HG03196 (cell line): ENCODE results near the gene NCAPH2.

ENCODE experiments used
- ATAC-seq: cut with Tn5 transposase; IDR thresholded peaks from one replicate; pipeline ENCODE4 v1.9.1; 2021; ENCODE audit not compliant: unreplicated experiment

Gene NCAPH2

DNA sequence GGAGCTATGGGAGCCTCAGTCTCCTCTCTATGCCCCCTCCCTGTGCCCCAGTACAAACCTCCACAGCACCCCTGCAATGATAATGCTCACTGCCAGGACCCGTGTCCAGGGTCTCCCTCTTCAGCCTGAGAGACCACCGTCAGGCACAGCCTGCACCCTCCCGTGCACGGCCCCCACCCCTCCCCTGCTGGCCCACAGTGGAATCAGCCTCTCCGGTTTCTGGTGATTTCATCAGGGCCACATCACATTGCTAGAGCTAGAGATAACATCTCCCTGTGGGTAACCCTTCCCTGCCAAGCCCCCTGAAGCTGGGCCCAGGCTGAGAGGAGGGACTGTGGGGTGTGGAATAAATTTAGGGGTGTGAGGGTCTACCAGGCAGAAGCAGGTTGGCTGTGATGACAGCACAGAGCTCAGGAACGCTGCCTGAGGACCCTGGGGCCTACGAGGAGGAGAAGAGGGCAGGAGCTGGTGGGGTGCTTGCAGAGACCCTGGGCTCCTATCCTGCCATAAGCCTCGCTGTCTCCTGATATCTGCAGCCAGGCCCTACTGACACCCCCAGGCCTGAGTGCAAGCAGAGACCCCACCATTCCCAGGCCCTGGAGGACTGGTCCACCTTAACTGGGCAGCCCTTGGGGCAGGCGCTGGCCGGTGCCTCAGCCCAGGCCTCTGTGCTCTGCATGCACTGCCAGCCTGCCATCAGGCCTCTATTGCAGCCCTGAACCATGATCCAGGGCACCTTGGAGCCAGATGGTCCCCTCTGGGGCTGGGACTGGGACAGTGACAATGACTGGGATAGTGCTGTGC is 37.7 kb downstream of the NCAPH2 start, which contains the start of gene KLHDC7B:
KLHDC7B (plus strand) TSS at position 378 of the 804 bp plus-strand sequence; CDS start at position 723, 345 bp downstream.
- no peak for ATAC-seq

DNA sequence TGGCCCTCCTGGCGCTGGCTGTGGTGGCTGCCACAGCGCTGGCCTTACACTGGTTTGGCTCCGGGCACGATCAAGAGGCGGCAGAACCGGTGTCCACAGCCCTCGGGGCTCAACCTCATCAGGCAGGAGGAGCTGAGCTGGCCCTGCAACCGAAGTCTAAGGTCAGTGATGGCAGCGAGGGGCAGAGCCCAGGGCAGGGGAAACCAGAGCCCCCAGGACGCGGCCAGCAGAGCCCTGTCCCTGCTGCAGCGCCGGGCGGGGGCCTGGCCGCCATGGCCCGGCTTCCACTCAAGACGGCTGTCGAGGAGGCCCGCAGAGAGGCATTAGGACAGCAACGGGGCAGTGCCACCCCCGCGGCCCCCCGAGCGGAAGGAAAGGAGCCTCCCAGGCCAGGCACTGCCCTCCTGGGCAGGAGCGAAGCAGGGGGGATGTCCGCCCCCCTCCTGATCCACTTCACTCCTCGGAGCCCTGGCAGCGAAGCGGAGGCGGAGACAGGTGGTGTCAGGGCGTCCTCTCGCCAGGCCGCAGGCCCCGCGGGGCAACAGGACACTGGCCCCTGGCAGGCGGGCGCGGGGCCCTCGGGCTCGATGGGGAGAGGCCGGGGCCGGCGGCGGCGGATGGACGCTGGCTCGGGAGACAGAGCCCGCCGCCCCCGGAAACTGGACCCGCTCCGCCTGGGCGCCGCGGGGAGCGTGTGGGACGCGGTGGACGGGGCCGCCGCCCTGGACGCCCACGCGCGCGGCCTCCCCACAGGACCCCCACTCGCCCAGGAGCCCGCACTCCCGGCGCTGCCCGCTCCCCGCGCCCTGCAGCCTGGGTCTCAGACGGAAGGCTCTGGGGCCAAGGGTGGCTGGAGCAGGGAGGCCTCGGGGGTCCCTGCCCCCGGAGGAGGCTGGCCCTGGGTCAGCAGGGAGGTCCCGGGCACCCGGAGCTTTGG is 38.6 kb downstream of the NCAPH2 start:
- ATAC-seq: no peak

DNA sequence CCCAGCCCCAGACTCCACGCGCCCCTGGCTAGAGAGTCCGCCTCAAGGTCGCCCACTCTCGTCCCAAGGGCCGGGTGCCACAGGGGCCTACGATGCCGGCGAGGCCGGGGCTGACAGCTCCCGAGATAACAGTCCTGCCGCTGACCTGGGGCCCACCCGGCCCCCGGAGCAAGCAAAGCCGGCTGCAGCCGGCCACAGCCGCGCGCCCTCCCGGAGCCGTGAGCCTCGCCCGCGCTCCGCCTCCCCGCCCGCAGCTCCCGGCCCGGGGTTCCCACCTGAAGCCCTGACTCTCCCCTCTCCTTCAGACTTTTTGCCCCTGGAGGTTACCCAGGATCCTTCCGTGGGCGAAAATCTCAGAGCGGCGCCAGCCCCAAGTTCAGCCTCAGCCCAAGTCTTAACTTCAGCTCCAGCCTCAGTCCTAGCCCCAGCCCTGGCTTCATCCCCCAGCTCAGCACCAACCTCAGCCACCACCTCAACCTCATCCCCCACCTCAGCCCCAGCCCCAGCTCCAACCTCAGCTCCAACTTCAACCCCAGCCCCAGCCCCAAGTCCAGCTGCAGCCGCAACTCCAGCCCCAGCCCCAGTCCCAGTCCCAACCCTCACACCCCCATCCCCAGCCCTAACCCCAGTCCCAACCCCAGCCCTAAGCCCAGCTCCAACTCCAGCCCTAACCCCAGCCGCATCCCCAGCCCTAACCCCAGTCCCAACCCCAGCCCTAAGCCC is 39.4 kb downstream of the NCAPH2 start:
- no peak for ATAC-seq

DNA sequence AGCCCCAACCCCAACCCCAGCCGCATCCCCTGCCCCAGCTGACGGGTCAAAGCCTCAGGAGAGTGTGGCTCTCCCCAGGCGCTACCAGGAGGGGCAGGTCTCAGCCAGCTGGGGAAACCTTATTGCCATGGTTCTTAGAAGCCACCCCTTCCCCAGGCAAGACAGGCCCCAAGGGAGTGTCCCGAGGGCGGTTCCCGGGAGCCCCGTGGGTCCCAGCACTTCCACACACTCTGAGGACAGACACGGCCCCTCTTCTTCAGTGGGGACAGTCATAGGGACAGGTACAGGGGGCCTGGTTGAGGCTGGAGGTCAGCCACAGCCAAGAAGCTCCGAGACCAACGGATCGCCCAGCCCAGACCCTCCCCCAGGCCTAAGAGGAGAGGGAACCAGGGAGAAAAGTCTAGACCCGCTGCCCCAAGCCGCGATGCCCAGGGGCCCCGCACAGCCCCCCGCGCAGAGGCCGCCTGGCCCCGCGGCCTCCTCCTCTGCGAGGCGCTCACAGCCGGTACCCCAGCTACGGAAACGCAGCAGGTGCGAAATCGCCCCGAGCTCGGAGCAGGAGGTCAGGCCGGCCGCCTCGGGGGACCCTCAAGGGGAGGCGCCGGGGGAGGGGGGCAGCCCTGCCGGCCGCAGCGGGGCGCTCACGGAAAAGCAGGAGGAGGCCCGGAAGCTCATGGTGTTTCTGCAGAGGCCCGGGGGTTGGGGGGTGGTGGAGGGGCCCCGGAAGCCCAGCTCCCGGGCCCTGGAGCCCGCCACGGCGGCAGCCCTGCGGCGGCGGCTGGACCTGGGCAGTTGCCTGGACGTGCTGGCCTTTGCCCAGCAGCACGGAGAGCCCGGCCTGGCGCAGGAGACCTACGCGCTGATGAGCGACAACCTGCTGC is 40.3 kb downstream of the NCAPH2 start:
- ATAC-seq: no peak

DNA sequence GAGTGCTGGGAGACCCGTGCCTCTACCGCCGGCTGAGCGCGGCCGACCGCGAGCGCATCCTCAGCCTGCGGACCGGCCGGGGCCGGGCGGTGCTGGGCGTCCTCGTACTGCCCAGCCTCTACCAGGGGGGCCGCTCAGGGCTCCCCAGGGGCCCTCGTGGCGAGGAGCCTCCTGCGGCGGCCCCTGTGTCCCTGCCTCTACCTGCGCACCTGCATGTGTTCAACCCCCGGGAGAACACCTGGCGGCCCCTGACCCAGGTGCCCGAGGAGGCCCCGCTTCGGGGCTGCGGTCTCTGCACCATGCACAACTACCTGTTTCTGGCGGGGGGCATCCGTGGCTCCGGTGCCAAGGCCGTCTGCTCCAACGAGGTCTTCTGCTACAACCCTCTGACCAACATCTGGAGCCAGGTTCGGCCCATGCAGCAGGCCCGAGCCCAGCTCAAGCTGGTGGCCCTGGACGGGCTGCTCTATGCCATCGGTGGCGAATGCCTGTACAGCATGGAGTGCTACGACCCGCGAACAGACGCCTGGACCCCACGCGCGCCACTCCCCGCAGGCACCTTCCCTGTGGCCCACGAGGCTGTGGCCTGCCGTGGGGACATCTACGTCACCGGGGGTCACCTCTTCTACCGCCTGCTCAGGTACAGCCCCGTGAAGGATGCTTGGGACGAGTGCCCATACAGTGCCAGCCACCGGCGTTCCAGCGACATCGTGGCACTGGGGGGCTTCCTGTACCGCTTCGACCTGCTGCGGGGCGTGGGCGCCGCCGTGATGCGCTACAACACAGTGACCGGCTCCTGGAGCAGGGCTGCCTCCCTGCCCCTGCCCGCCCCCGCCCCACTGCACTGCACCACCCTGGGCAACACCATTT is 41.1 kb downstream of the NCAPH2 start:
- no peak for ATAC-seq

DNA sequence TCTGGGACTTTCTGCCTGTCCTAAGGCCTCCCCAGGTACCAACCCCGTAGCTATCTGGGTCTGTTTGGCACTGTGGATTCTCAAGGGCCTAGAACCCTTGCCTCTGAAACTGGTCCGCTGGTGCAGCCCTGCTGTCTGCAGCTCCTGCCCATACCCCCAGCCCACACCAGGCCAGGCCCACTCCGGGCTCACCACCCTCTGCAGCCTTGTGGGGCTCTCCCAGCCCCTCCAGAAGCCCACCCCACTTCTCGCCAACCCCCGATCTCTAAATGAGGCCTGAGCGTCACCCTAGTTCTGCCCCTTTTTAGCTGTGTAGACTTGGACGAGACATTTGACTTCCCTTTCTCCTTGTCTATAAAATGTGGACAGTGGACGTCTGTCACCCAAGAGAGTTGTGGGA is 42.4 kb downstream of the NCAPH2 start:
- ATAC-seq: no peak

DNA sequence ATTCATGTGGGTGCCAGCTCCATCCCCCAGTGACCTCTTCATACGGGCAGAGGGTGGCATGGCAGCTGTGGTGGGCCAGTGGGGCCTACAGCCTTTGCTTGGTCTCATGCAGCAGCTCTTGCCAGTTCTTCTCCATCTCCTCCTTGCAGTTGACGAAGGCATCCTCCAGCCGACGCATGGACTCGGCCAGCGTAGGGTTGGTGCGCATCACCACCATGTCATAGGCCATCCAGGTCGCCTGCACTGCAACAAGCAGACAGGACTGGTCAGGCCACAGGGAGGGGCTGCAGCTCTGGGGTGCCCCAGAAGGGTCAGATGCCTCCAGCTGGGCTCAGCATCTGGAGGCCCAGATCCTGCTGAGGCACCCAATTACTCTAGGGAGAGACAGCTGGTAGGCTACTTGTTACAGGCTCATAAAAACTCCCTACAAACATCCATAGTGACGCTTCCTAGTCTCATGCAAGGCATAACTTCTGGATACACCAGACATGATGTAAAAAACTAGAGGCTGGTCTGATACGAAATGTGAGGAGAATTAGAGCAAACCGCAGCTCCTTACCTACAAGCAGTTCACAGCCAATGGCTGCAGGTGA is 43.2 kb downstream of the NCAPH2 start:
- ATAC-seq: no peak

DNA sequence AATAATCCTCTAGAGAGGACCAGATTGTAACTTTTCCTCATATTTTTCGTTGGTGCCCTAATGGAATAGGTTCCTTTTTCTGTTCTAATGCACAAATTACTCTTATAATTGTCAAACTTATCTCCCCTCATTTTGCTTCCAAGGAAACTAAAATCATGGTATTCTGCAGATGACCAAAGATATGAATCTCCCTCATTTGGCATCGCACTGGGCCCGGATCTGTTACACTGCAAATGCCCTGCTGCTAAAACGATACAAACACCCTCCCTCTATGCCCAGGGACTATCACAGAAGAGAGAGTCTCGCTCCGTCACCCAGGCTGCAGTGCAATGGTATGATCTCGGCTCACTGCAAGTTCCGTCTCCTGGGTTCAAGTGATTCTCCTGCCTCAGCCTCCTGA is 45.3 kb downstream of the NCAPH2 start:
- no peak for ATAC-seq

DNA sequence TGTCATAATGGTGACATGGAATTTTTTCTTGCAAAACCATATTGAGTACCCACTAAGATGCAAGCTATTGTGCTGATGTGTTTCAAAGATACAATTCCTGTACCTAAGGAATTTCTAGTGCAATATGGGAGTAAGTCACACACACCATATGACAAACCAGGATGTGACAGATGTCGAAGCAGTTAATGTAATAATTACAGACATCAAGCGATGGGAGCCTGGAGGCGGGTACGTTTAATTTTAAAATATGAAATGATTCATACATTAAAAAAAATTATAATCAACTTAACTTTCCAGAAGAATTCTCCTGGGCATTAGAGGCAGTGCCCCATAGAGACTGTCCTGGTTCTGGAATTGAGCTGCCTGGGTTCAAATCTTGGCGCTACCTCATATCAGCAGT is 48.7 kb downstream of the NCAPH2 start:
- no peak for ATAC-seq

DNA sequence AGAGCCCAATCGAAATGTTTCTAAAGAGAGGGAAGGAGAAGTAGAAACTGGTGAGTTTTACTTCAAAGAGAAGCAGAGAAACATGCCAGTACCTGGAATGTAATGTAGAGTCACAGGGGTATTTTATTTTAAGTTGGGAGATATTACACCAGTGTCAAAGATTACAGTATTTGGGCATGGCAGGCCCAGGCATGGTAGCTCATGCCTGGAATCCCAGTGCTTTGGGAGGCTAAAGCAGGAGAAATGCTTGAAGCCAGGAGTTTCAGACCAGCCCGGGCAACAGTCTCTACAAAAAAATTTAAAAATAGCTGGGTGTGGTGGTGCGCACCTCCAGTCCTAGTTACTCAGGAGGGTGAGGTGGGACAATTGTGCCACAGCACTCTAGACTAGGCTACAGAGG is 52.0 kb downstream of the NCAPH2 start:
- ATAC-seq: no peak

DNA sequence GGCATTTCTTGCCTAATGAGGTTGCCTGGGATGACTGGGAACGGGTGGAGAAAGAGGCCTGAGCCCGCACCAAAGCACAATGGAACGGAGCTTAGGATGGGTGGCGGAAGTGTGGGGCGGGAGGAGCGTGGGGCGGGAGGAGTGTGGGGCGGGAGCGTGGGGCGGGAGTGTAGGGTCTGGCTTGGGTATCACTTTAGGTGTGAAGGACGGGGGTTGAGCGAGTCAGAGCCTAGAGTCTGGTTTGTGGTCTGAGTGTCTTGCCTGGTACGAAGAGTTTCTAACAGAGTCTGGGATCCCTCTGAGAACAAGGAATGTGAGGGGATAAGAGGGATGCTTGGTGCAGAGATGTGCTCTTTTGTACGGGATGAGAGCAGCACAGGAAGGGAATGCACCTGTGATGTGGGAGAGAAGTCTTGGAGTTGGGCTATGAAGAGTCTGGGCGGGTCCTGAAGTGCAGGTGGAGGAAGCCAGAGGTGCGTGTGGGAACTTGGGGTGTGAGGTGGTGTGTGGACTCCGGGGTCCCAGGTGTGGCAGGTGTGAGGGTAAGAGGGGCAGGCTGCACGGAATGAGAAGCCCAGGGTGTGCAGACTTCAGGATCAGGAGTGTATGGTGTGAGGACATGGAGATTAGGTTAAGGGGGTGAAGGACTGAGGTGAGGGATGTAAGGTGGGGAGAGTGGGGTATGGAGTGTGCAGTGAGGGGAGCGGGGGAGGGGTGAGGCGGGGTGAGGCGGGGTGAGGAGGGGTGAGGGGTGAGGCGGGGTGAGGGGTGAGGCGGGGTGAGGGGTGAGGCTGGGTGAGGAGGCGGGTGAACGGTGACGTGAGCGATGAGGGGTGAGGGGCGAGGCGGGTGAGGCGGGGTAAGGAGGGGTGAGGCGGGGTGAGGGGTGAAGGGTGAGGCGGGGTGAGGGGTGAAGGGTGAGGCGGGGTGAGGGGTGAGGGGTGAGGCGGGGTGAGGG is 53.7 kb downstream of the NCAPH2 start:
- ATAC-seq: no peak

DNA sequence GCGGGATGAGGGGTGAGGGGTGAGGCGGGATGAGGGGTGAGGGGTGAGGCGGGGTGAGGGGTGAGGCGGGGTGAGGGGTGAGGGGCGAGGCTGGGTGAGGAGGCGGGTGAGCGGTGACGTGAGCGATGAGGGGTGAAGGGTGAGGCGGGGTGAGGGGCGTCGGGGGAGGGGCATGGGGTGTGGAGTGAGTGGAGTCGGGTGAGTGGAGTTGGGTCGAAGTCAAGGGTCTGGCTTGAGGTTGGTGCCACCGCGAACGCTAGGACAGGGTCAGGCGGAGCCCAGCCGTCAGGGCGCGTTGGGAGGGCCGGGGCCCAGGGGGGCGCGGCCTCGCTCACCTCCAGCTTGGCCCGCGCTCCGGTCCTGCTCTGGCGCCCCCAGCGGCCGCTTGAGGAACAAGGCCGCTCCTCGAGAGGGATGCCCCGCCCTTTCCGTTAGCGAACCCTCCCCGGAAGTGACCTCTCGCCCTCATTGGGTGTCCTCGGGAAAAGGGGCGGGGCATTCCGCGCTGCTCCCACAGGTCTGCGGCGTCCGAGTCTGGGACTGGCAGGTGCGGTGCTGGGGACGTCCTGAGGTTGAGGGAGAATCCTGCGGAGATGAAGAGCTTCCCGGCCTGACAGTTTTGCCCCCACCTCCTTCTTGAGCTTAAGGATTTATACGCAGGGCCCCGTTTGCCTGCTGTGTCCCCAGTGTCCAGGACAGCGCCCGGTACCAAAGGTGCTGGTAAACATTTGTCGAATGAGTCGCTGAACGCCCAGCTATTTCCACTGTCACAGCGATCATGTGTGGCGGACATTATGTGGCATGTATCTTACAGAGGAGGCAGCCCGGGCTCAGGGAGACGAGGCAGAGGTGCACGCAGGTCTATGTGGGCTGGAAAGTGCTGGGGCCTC is 54.7 kb downstream of the NCAPH2 start, which contains the start of gene SYCE3:
SYCE3 (minus strand) TSS at position 397 of the 890 bp plus-strand sequence. CDS start 6,514 bp downstream, outside the sequence.
- peak; percentile 80 for ATAC-seq

DNA sequence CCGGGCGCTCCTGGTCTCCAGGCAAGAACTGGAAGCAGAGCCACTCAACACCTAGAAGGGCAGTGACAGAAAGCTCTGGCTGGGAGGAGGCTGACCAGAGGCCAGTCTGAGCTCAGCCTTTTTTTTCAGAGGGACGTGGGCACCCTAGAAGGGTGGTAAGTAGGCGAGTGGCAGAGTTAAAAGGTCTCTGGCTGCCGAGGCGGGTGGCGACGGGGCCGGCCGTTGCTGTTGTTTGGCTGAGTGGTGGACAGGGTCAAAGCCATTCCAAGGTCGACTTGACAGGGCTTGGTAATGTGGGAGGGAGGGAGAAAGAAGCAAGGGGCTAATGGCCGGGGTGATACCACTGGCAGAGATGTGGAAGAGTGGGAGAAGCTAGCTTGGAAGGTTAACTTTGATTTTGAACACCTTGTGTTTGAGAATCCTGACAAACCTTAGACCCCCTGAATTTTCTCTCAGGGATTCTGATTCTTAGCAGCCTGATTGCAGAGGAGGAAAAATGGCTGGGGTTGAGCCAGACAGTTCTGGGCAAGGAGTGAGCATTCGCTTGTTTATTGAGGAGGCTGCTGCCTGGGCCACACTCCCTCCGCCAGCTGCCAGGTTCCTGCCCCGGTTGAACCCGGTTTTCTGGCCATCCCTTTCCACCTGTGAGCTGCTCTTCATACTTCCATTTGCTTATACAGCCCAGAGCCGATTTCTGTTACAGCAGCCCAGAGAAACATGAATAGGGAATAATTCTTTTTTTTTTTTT is 55.6 kb downstream of the NCAPH2 start:
- no peak for ATAC-seq

DNA sequence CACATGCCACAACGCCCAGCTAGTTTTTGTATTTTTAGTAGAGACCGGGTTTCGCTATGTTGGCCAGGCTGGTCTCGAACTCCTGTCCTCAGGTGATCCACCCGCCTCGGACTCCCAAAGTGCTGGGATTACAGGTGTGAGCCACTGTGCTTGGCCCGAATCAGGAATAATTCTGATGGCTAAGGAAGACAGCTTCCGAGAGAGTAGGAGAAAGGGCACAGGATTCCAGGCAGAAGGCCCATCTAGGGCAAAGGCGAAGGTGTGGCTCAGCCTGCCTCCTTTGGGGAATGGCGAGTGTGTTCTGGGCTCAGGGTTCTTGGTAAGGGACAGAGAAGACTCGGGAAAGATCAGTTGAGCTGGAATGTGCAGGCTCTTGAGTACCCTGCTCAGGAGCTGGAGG is 56.3 kb downstream of the NCAPH2 start:
- no peak for ATAC-seq

DNA sequence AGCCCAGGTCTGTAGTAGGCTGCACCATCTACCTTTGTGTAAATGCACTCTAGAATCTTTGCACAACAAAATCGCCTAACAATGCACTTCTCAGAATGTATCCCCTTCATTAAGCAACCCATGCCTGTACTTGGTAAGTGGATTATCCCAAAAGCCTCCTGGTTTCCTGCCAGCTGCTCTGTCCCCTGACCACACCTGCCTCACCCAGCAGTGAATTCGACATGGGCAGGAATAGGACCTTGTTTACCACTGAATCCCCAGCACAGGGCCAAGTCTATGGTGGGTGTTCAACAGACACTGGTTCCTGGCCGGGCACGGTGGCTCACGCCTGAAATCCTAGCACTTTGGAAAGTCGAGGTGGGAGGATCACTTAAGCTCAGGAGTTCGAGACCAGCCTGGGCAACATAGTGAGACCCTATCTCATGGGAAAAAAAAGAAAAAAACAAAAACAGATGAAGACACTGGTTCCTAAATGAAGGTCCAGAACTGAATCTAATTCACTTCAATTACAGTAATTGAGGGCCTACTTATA is 59.8 kb downstream of the NCAPH2 start:
- no peak for ATAC-seq

DNA sequence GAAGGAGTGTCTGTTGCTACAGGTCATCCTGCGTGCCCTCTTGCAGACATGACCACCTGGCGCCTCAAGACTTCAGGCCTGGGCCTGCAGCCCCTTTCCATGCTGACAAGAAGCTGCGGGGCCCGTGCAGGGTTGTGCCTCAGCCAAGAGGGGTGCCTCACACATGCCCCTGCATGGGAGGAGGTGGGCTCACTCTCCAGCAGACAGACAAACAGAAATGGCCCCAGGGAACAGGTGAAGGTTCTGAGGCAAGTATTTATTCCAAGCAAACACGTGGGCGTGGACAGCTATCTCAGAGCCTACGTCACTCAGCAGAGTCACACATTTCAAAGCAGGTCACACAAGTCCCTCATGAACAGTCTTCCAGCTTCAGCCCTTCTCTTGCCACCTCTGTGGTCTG is 60.6 kb downstream of the NCAPH2 start:
- no peak for ATAC-seq
